ENCODE data around the gene XYLT1. TPM values are rescaled to one million over a fixed set of nuclear protein-coding genes. Genes with fewer than 3 reads are reported as not detected.

Gene XYLT1
- total and polyA plus RNA-seq, 2 of the 4 experiments (the other 2 are of a cell fraction) = 9.0 to 12.7 TPM

DNA sequence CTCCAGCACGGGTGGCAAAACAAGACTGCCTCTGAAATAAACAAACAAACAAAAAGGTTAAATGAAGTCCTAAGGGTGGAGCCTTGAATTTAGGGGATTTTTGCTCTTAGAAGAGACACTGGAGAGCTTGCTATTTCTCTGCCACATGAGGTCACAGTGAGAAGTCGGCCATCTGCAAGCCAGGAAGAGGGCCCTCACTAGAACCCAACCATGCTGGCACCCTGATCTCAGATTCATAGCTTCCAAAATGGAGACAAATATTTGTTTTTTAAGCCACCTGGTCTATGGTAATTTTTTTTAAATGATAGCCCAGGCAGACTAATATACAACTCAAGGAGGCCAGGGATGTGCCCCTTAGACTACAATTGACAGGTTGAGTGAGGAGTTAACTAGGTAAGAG is 255.5 kb downstream of the XYLT1 start:
- Histone ChIP-seq H3K18ac (ENCODE audit: low read depth, low read length) (no peak overlapping the region), H2BK20ac (ENCODE audit: low read depth, low read length) (no peak overlapping the region), H2AFZ (replicated peaks; ENCODE audit: low read length, poor library complexity) (no peak overlapping the region), H3K4me3 (ENCODE audit: insufficient read depth, low read depth, low read length) (no peak overlapping the region), H2BK15ac (ENCODE audit: low read depth, low read length) (no peak overlapping the region), H3K4me2 (ENCODE audit: low read depth, low read length) (no peak overlapping the region), H3K9me3 (ENCODE audit: control insufficient read depth, insufficient read depth, low read length) (peaks cover 2% of the 10 kb centered on the region; the same call in 1 of the 2 replicates), H3K36me3 (ENCODE audit: control insufficient read depth, insufficient read depth, low read length) (no peaks in the 10 kb centered on the region), H4K91ac (ENCODE audit: insufficient read depth, low read depth, low read length) (no peak overlapping the region), H4K8ac (ENCODE audit: low read depth in 2 of 2, low read length in 2 of 2) (no peak overlapping the region), H3K27ac (ENCODE audit: insufficient read depth, low read length) (no peak overlapping the region), H3K23ac (ENCODE audit: low read depth, low read length) (no peak overlapping the region), H3K27me3 (ENCODE audit: control insufficient read depth, insufficient read depth, low read length) (no peaks in the 10 kb centered on the region), H4K5ac (ENCODE audit: low read depth, low read length) (no peak overlapping the region), H2BK5ac (ENCODE audit: low read depth, low read length, poor library complexity, severe bottlenecking) (no peak overlapping the region), H2AK5ac (ENCODE audit: low read depth, low read length) (no peak overlapping the region), H3K4ac (ENCODE audit: low read depth, low read length) (no peak overlapping the region), H3K9me1 (ENCODE audit: insufficient read depth, low read length) (peaks cover 9% of the 10 kb centered on the region), H2AK9ac (replicated peaks; ENCODE audit: low read depth, low read length, poor library complexity) (no peak overlapping the region), H4K20me1 (ENCODE audit: insufficient read depth, low read length) (no peaks in the 10 kb centered on the region), H2BK120ac (ENCODE audit: low read depth, low read length) (no peak overlapping the region), H3K56ac (ENCODE audit: extremely low read depth, insufficient read depth, low read length) (no peak overlapping the region), H3K79me1 (ENCODE audit: low read depth in 1 of 2, low read length in 2 of 2) (peaks cover 6 to 10% of the 10 kb centered on the region in 2 experiments; a peak in 3 of 4 replicates), H3K9ac (ENCODE audit: low read depth, low read length) (no peak overlapping the region), H3K14ac (replicated peaks; ENCODE audit: low read depth, low read length) (no peak overlapping the region), H3K4me1 (ENCODE audit: control insufficient read depth, insufficient read depth, low read length) (no peaks in the 10 kb centered on the region)
- WGBS, 2 experiments (ENCODE audit: extremely low coverage in 2 of 2, insufficient read length in 1 of 2) = no CpG with 5 or more reads among the region's 2 CpGs
- DNase-seq (no peak), ATAC-seq (ENCODE audit: low read depth) (no peak)
- ChIA-PET CTCF (no interaction called here), POLR2A (ENCODE audit: unreplicated experiment) (no interaction called here)
- in situ Hi-C loops (cut with MboI; ENCODE audit: low sequenced_read_pairs) = loop anchor here (25.0 kb wide), 1 partner anchor 247 kb away; the partner anchor contains the start of gene XYLT1
- intact Hi-C loops (cut with micrococcal nuclease) = no loop called here
- TF ChIP-seq MAFK (IDR thresholded peaks at IDR 0.05; ENCODE audit: low read depth, low read length) = no peak
- no peak for TF ChIP-seq POLR2A (IDR thresholded peaks at IDR 0.05; ENCODE audit: low read depth, low read length)
- TF ChIP-seq RCOR1 (IDR thresholded peaks at IDR 0.05; ENCODE audit: insufficient replicate concordance, low read length) = no peak
- TF ChIP-seq, protein P1, sequence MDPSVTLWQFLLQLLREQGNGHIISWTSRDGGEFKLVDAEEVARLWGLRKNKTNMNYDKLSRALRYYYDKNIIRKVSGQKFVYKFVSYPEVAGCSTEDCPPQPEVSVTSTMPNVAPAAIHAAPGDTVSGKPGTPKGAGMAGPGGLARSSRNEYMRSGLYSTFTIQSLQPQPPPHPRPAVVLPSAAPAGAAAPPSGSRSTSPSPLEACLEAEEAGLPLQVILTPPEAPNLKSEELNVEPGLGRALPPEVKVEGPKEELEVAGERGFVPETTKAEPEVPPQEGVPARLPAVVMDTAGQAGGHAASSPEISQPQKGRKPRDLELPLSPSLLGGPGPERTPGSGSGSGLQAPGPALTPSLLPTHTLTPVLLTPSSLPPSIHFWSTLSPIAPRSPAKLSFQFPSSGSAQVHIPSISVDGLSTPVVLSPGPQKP (IDR thresholded peaks at IDR 0.05; ENCODE audit: borderline replicate concordance, low read depth, low read length) = no peak
- no peak for TF ChIP-seq CHD1 (IDR thresholded peaks at IDR 0.05; ENCODE audit: low read depth, low read length)
- TF ChIP-seq MAZ (IDR thresholded peaks at IDR 0.05; ENCODE audit: borderline replicate concordance, low read depth, low read length) = no peak
- no peak for TF ChIP-seq RFX5 (IDR thresholded peaks at IDR 0.05; ENCODE audit: low read depth, low read length)
- no peak for TF ChIP-seq SMC3 (IDR thresholded peaks at IDR 0.05; ENCODE audit: low read depth, low read length)
- no peak for TF ChIP-seq CEBPB (IDR thresholded peaks at IDR 0.05; ENCODE audit: low read depth, low read length)
- TF ChIP-seq FOS (IDR thresholded peaks at IDR 0.05; ENCODE audit: low read depth, low read length) = no peak
- dilution Hi-C loops (cut with HindIII; ENCODE audit: low sequenced_read_pairs, unreplicated experiment) = no loop called here
- BruUV-seq (replicated peaks) = no TSS peak
